LNCAP (cell line): ENCODE data around the gene C17orf58.
A peak's percentile ranks its signal among the peaks of the same experiment; 100 is the strongest.

Source experiments
- TF ChIP-seq, protein P1 (sequence below): fragments of 450-650 bp; IDR thresholded peaks from 2 replicates; pipeline ENCODE4 v1.5.1; 2017; ENCODE audit warnings: mild to moderate bottlenecking

Gene C17orf58

GRCh38 chr17:68029512-68030215, 33.4 kb upstream of the C17orf58 start:
- TF ChIP-seq, protein P1, sequence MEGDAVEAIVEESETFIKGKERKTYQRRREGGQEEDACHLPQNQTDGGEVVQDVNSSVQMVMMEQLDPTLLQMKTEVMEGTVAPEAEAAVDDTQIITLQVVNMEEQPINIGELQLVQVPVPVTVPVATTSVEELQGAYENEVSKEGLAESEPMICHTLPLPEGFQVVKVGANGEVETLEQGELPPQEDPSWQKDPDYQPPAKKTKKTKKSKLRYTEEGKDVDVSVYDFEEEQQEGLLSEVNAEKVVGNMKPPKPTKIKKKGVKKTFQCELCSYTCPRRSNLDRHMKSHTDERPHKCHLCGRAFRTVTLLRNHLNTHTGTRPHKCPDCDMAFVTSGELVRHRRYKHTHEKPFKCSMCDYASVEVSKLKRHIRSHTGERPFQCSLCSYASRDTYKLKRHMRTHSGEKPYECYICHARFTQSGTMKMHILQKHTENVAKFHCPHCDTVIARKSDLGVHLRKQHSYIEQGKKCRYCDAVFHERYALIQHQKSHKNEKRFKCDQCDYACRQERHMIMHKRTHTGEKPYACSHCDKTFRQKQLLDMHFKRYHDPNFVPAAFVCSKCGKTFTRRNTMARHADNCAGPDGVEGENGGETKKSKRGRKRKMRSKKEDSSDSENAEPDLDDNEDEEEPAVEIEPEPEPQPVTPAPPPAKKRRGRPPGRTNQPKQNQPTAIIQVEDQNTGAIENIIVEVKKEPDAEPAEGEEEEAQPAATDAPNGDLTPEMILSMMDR, result no peak

GRCh38 chr17:68021963-68022362, 25.7 kb upstream of the C17orf58 start:
- TF ChIP-seq, protein P1, result no peak

- TF ChIP-seq, protein P1, result no peak
Observed at GRCh38 chr17:68020409-68020756, 24.1 kb upstream of the C17orf58 start.

- TF ChIP-seq, protein P1, result 0 out of 2 replicates have a peak, but pooled peaks have one; percentile 9
Observed at GRCh38 chr17:68019675-68020408, 23.6 kb upstream of the C17orf58 start.

DNA sequence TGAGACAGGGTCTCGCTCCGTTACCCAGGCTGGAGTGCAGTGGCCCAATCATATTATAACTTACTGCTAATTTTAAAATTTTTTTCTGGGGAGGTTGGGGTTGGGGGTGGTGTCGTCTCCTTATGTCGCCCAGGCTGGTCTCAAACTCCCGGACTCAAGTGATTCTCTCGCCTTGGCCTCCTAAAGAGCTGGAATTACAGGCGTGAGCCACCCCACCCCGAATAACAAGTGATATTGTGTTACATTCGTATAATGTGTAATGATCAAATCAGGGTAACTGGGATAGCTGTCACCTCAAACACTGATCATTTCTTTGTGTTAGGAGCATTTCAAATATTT, 23.0 kb upstream of the C17orf58 start:
- TF ChIP-seq, protein P1, result no peak

DNA sequence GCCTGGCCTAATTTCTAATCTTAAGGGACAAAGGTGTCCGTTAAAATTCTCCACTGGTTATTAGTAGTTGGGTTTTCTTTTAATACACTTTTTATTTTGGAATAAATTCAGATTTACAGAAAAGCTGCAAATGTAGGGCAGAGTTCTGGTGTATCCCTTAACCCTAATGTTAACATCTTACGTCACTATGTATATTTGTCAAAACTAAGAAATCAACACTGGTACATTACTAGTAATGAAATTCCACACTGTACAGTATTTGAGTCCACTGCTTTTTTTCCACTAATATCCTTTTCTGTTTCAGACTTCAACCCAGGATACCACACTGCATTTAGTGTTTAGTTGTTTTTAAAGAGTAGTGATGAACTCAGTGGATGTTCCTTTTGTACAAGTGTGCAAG, 20.6 kb upstream of the C17orf58 start:
- TF ChIP-seq, protein P1, result no peak

GRCh38 chr17:68015081-68015723, 18.9 kb upstream of the C17orf58 start:
- TF ChIP-seq, protein P1, result no peak
